Panc1 (cell line): ENCODE measurements around the gene SLC4A2. TPM values are rescaled to one million over a fixed set of nuclear protein-coding genes. Genes with fewer than 3 reads are reported as not detected.

Experiments used
- ATAC-seq: fragments of 200-7000 bp; cut with Tn5 transposase; 2 replicates; pipeline ENCODE4 v1.9.1; 2020; ENCODE audit warnings: mild to moderate bottlenecking, moderate library complexity
- BruUV-seq: library from RNA; stranded (reverse); fragments of 400-500 nt; replicated peaks from 2 replicates; lab custom pipeline; 2021; lab: Mats Ljungman, UMichigan
- CTCF ChIA-PET: fragments of 300-600 bp; sonication (Branson Sonifier 250); formaldehyde crosslinking; loops from one replicate; lab custom pipeline; 2022; ENCODE audit warnings: antibody characterized with exemption; lab: Charles Lee
- POLR2A ChIA-PET: fragments of 300-600 bp; sonication (Branson Sonifier 250); formaldehyde crosslinking; loops from one replicate; lab custom pipeline; 2022; ENCODE audit warnings: antibody characterized with exemption; lab: Charles Lee
- DNase-seq: peaks from one replicate; pipeline ENCODE4 v3.0.0-alpha.2; 2010; ENCODE audit warnings: low read depth, low spot score
- H3K27ac ChIP-seq: 2 replicates; pipeline ENCODE4 v1.5.1; 2011; ENCODE audit warnings: mild to moderate bottlenecking, low read length, inconsistent platforms
- H3K27me3 ChIP-seq: fragments of 200-500 bp; sonication (Bioruptor generic); 2 replicates; pipeline ENCODE4 v1.6.0; 2014; ENCODE audit warnings: low read length, inconsistent platforms; ENCODE audit not compliant: control insufficient read depth, insufficient read depth
- H3K36me3 ChIP-seq: fragments of 200-500 bp; sonication (Bioruptor generic); 2 replicates; pipeline ENCODE4 v1.5.1; 2014; ENCODE audit warnings: inconsistent platforms, mild to moderate bottlenecking, low read length, moderate library complexity; ENCODE audit not compliant: control insufficient read depth, insufficient read depth
- H3K4me1 ChIP-seq: 2 replicates; pipeline ENCODE4 v1.5.1; 2011; ENCODE audit warnings: inconsistent platforms, mild to moderate bottlenecking, low read length, moderate library complexity; ENCODE audit not compliant: control insufficient read depth, insufficient read depth
- H3K4me3 ChIP-seq, 2 experiments: 2 replicates each; pipeline ENCODE4 v1.5.1; 2011 to 2012; ENCODE audit warnings: low read depth in 2 of 2, low read length in 2 of 2, mild to moderate bottlenecking in 2 of 2, inconsistent platforms in 1 of 2, moderate library complexity in 1 of 2
- H3K9me3 ChIP-seq: fragments of 200-500 bp; sonication (Bioruptor generic); 2 replicates; pipeline ENCODE4 v1.5.1; 2014; ENCODE audit warnings: low read depth, mild to moderate bottlenecking, inconsistent platforms, low read length, moderate library complexity; ENCODE audit not compliant: control insufficient read depth, insufficient read depth
- POLR2AphosphoS5 ChIP-seq: IDR thresholded peaks from 2 replicates; pipeline ENCODE4 v1.6.1; 2012; ENCODE audit warnings: mild to moderate bottlenecking, low read depth, low read length, moderate library complexity
- SIN3A ChIP-seq: IDR thresholded peaks from 2 replicates; pipeline ENCODE4 v1.6.1; 2012; ENCODE audit warnings: low read depth, mild to moderate bottlenecking, low read length, moderate library complexity, borderline replicate concordance; ENCODE audit not compliant: insufficient read depth
- TCF7L2 ChIP-seq: IDR thresholded peaks from 2 replicates; pipeline ENCODE4 v1.6.1; 2011; ENCODE audit warnings: mild to moderate bottlenecking, low read depth, low read length, inconsistent platforms
- in situ Hi-C: cut with HindIII; loops from 2 replicates; pipeline ENCODE4 v1.10.0; 2016; ENCODE audit warnings: low sequenced_read_pairs, low pct_unique_long_range_greater_than_20kb
- intact Hi-C: fragments of 100-400 bp; cut with micrococcal nuclease; formaldehyde crosslinking; loops from one replicate; pipeline ENCODE4 v1.10.0; 2022; ENCODE audit not compliant: unreplicated experiment
- total RNA-seq: library from RNA; stranded (reverse); gene quantifications from one replicate; pipeline ENCODE4 v1.2.1, GENCODE V29; 2021; ENCODE audit not compliant: unreplicated experiment
- TF ChIP-seq, protein P1 (sequence below): fragments of 450-650 bp; IDR thresholded peaks from 2 replicates; pipeline ENCODE4 v1.5.1; 2017; ENCODE audit warnings: mild to moderate bottlenecking
- TF ChIP-seq, protein P2 (sequence below), 2 experiments: IDR thresholded peaks; 2 replicates each; pipeline ENCODE4 v1.6.1; 2011 to 2012; ENCODE audit warnings: low read depth in 2 of 2, control low read depth in 1 of 2, low read length in 1 of 2, mild to moderate bottlenecking in 1 of 2, moderate library complexity in 1 of 2; ENCODE audit not compliant: insufficient read depth in 1 of 2

The SLC4A2 gene
- total RNA-seq, 1 experiment from 2014 or later, result 580 TPM

- no peaks in the 10 kb centered on the region for H3K27me3 ChIP-seq
- H3K36me3 ChIP-seq, result no peaks in the 10 kb centered on the region; the same call in 1 of the 2 replicates
- H3K27ac ChIP-seq, result peak overlapping the region; percentile 77
- TF ChIP-seq, protein P1, sequence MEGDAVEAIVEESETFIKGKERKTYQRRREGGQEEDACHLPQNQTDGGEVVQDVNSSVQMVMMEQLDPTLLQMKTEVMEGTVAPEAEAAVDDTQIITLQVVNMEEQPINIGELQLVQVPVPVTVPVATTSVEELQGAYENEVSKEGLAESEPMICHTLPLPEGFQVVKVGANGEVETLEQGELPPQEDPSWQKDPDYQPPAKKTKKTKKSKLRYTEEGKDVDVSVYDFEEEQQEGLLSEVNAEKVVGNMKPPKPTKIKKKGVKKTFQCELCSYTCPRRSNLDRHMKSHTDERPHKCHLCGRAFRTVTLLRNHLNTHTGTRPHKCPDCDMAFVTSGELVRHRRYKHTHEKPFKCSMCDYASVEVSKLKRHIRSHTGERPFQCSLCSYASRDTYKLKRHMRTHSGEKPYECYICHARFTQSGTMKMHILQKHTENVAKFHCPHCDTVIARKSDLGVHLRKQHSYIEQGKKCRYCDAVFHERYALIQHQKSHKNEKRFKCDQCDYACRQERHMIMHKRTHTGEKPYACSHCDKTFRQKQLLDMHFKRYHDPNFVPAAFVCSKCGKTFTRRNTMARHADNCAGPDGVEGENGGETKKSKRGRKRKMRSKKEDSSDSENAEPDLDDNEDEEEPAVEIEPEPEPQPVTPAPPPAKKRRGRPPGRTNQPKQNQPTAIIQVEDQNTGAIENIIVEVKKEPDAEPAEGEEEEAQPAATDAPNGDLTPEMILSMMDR, result peak; percentile 78
- TF ChIP-seq SIN3A (peak; percentile 85; the same call in 1 of the 2 replicates), TCF7L2 (no peak), POLR2AphosphoS5 (no peak)
- TF ChIP-seq, protein P2, sequence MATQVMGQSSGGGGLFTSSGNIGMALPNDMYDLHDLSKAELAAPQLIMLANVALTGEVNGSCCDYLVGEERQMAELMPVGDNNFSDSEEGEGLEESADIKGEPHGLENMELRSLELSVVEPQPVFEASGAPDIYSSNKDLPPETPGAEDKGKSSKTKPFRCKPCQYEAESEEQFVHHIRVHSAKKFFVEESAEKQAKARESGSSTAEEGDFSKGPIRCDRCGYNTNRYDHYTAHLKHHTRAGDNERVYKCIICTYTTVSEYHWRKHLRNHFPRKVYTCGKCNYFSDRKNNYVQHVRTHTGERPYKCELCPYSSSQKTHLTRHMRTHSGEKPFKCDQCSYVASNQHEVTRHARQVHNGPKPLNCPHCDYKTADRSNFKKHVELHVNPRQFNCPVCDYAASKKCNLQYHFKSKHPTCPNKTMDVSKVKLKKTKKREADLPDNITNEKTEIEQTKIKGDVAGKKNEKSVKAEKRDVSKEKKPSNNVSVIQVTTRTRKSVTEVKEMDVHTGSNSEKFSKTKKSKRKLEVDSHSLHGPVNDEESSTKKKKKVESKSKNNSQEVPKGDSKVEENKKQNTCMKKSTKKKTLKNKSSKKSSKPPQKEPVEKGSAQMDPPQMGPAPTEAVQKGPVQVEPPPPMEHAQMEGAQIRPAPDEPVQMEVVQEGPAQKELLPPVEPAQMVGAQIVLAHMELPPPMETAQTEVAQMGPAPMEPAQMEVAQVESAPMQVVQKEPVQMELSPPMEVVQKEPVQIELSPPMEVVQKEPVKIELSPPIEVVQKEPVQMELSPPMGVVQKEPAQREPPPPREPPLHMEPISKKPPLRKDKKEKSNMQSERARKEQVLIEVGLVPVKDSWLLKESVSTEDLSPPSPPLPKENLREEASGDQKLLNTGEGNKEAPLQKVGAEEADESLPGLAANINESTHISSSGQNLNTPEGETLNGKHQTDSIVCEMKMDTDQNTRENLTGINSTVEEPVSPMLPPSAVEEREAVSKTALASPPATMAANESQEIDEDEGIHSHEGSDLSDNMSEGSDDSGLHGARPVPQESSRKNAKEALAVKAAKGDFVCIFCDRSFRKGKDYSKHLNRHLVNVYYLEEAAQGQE (IDR thresholded peaks at IDR 0.05; ENCODE audit: insufficient read depth in 1 of 2, low read depth in 2 of 2, low read length in 1 of 2), result no peak
- ChIA-PET POLR2A (interaction anchor here (0.6 kb wide), 1 partner anchor 57 kb away, joined by 6 read pairs; no protein-coding TSS in a partner anchor), CTCF (interaction anchor here (1.1 kb wide), 1 partner anchor 59 kb away, joined by 3 read pairs; no protein-coding TSS in a partner anchor)
- peak overlapping the region; percentile 88 to 93 for H3K4me3 ChIP-seq
- H3K4me1 ChIP-seq, result peaks cover 44% of the 10 kb centered on the region
- DNase-seq (no peak), ATAC-seq (peak; percentile 42)
- no peaks in the 10 kb centered on the region for H3K9me3 ChIP-seq
- intact Hi-C loops, result no loop called here
- in situ Hi-C loops, result no loop called here
- BruUV-seq, result no TSS peak
Measured at GRCh38 chr7:151087245-151088018, 28.0 kb downstream of the SLC4A2 start.

DNA sequence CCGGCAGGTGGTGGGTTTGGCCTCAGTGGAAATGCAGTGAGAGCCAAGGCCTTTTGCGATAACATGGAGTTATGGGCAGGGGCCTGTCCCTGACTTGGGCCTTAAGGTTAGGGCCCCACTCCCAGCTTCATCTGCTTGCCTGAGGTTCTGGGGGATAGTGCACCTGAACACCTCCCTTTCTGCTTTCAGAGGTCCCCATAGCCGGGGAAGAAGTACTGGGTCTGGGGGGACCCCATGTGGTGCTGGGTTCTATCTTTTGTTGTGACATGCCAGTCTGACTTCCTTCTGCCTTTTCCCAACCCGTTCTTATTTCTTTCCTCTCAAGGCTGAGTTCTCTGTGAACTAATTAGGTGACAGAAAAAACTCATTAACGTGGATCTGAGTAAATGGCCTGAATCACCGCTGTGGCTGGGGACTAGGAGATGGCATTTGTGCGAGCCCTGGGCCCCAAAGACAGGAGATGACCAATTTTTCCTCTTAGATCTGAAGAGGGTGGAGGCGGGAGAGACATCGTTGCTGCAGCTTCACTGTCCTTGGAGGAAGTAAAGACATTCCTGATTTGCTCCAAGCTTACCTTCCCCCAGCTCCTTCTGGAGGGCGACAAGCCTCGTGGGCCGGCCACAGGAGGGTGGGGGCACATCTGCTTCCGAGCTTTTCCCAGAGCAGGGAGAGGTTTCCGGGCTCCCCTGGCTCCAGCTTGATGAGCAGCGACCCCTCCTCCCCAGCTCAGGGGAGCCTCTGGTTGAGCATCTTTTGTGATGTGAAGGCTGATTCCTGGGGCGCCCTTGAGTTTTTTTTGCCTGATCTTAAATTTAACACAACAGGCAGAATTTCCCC is 28.8 kb downstream of the SLC4A2 start:
- Histone ChIP-seq H3K27me3 (no peaks in the 10 kb centered on the region), H3K9me3 (no peaks in the 10 kb centered on the region), H3K27ac (peak overlapping the region; percentile 77), H3K4me3 (peak overlapping the region; percentile 88 to 93), H3K4me1 (peaks cover 44% of the 10 kb centered on the region), H3K36me3 (no peaks in the 10 kb centered on the region; the same call in 1 of the 2 replicates)
- intact Hi-C loops, result no loop called here
- ATAC-seq, result no peak
- DNase-seq, result no peak
- ChIA-PET CTCF (interaction anchor here (1.1 kb wide), 1 partner anchor 60 kb away, joined by 3 read pairs; no protein-coding TSS in a partner anchor), POLR2A (interaction anchor here (0.5 to 0.6 kb wide), 2 partner anchors 56 to 59 kb away, joined by 3 to 6 read pairs; no protein-coding TSS in a partner anchor)
- TF ChIP-seq, protein P1, result no peak
- no peak for TF ChIP-seq POLR2AphosphoS5
- TF ChIP-seq SIN3A, result no peak
- TF ChIP-seq, protein P2 (IDR thresholded peaks at IDR 0.05; ENCODE audit: insufficient read depth in 1 of 2, low read depth in 2 of 2, low read length in 1 of 2), result no peak
- TF ChIP-seq TCF7L2, result no peak
- BruUV-seq, result no TSS peak
- in situ Hi-C loops, result no loop called here
